HEK293 (cell line): ENCODE data around the gene TMEM184B.

Experiments used
- BCL11A ChIP-seq: fragments of 450-650 bp; formaldehyde crosslinking; IDR thresholded peaks from 2 replicates; pipeline ENCODE4 v1.5.1; 2016; ENCODE audit warnings: low read depth, missing biosample characterization, missing genetic modification characterization
- EGR2 ChIP-seq: fragments of 450-650 bp; formaldehyde crosslinking; IDR thresholded peaks from 2 replicates; pipeline ENCODE4 v1.5.1; 2016; ENCODE audit warnings: low read depth, missing biosample characterization, missing genetic modification characterization
- GLIS1 ChIP-seq: fragments of 450-650 bp; formaldehyde crosslinking; IDR thresholded peaks from 2 replicates; pipeline ENCODE4 v1.5.1; 2016; ENCODE audit warnings: missing biosample characterization, missing genetic modification characterization
- IKZF3 ChIP-seq: fragments of 450-650 bp; IDR thresholded peaks from 2 replicates; pipeline ENCODE4 v1.5.0; 2018; ENCODE audit warnings: missing biosample characterization, mild to moderate bottlenecking, missing genetic modification characterization, moderate library complexity
- KLF16 ChIP-seq: fragments of 450-650 bp; formaldehyde crosslinking; IDR thresholded peaks from 2 replicates; pipeline ENCODE4 v1.5.1; 2017; ENCODE audit warnings: missing biosample characterization, missing genetic modification characterization
- MZF1 ChIP-seq: fragments of 450-650 bp; formaldehyde crosslinking; IDR thresholded peaks from 2 replicates; pipeline ENCODE4 v1.5.1; 2017; ENCODE audit warnings: missing biosample characterization, missing genetic modification characterization, borderline replicate concordance
- OSR2 ChIP-seq: fragments of 450-650 bp; formaldehyde crosslinking; IDR thresholded peaks from 2 replicates; pipeline ENCODE4 v1.5.1; 2016; ENCODE audit warnings: missing biosample characterization, missing genetic modification characterization
- SCRT2 ChIP-seq: fragments of 450-650 bp; formaldehyde crosslinking; IDR thresholded peaks from 2 replicates; pipeline ENCODE4 v1.5.1; 2016; ENCODE audit warnings: missing biosample characterization, missing genetic modification characterization
- ZBTB21 ChIP-seq: fragments of 450-650 bp; formaldehyde crosslinking; IDR thresholded peaks from 2 replicates; pipeline ENCODE4 v1.5.1; 2017; ENCODE audit warnings: missing biosample characterization, missing genetic modification characterization
- ZFP41 ChIP-seq: fragments of 450-650 bp; formaldehyde crosslinking; IDR thresholded peaks from 2 replicates; pipeline ENCODE4 v1.5.1; 2016; ENCODE audit warnings: missing biosample characterization, missing genetic modification characterization, borderline replicate concordance
- ZNF10 ChIP-seq: fragments of 450-650 bp; formaldehyde crosslinking; IDR thresholded peaks from 2 replicates; pipeline ENCODE4 v1.5.1; 2017; ENCODE audit warnings: missing biosample characterization, missing genetic modification characterization
- ZNF112 ChIP-seq: fragments of 450-650 bp; formaldehyde crosslinking; IDR thresholded peaks from 2 replicates; pipeline ENCODE4 v1.5.0; 2017; ENCODE audit warnings: missing biosample characterization, missing genetic modification characterization
- ZNF138 ChIP-seq: fragments of 450-650 bp; formaldehyde crosslinking; IDR thresholded peaks from 2 replicates; pipeline ENCODE4 v1.5.1; 2016; ENCODE audit warnings: missing biosample characterization, missing genetic modification characterization, borderline replicate concordance
- ZNF157 ChIP-seq: fragments of 450-650 bp; formaldehyde crosslinking; IDR thresholded peaks from 2 replicates; pipeline ENCODE4 v1.5.1; 2016; ENCODE audit warnings: missing biosample characterization, missing genetic modification characterization
- ZNF169 ChIP-seq: fragments of 450-650 bp; formaldehyde crosslinking; IDR thresholded peaks from 2 replicates; pipeline ENCODE4 v1.5.1; 2016; ENCODE audit warnings: missing biosample characterization, missing genetic modification characterization
- ZNF174 ChIP-seq: fragments of 450-650 bp; formaldehyde crosslinking; IDR thresholded peaks from 2 replicates; pipeline ENCODE4 v1.5.0; 2017; ENCODE audit warnings: missing biosample characterization, mild to moderate bottlenecking, missing genetic modification characterization
- ZNF211 ChIP-seq: fragments of 450-650 bp; formaldehyde crosslinking; IDR thresholded peaks from 2 replicates; pipeline ENCODE4 v1.5.1; 2016; ENCODE audit warnings: low read depth, missing biosample characterization, missing genetic modification characterization
- ZNF248 ChIP-seq: fragments of 450-650 bp; formaldehyde crosslinking; IDR thresholded peaks from 2 replicates; pipeline ENCODE4 v1.5.1; 2017; ENCODE audit warnings: missing biosample characterization, missing genetic modification characterization
- ZNF354C ChIP-seq: fragments of 450-650 bp; formaldehyde crosslinking; IDR thresholded peaks from 2 replicates; pipeline ENCODE4 v1.5.1; 2016; ENCODE audit warnings: missing biosample characterization, missing genetic modification characterization, low read depth, borderline replicate concordance
- ZNF416 ChIP-seq: fragments of 450-650 bp; formaldehyde crosslinking; IDR thresholded peaks from 2 replicates; pipeline ENCODE4 v1.5.1; 2016; ENCODE audit warnings: missing biosample characterization, missing genetic modification characterization
- ZNF571 ChIP-seq: fragments of 450-650 bp; formaldehyde crosslinking; IDR thresholded peaks from 2 replicates; pipeline ENCODE4 v1.5.0; 2017; ENCODE audit warnings: missing biosample characterization, missing genetic modification characterization
- ZNF585B ChIP-seq: fragments of 450-650 bp; formaldehyde crosslinking; IDR thresholded peaks from 2 replicates; pipeline ENCODE4 v1.5.1; 2016; ENCODE audit warnings: missing biosample characterization, missing genetic modification characterization
- ZNF747 ChIP-seq: fragments of 450-650 bp; formaldehyde crosslinking; IDR thresholded peaks from 2 replicates; pipeline ENCODE4 v1.5.1; 2016; ENCODE audit warnings: missing biosample characterization, missing genetic modification characterization
- TF ChIP-seq, protein P1 (sequence below): fragments of 450-650 bp; formaldehyde crosslinking; IDR thresholded peaks from 2 replicates; pipeline ENCODE4 v1.5.1; 2016; ENCODE audit warnings: missing biosample characterization, missing genetic modification characterization
- TF ChIP-seq, protein P2 (sequence below): fragments of 450-650 bp; formaldehyde crosslinking; IDR thresholded peaks from 2 replicates; pipeline ENCODE4 v1.5.1; 2016; ENCODE audit warnings: missing biosample characterization, missing genetic modification characterization, borderline replicate concordance
- TF ChIP-seq, protein P3 (sequence below): fragments of 450-650 bp; IDR thresholded peaks from 2 replicates; pipeline ENCODE4 v1.5.1; 2018; ENCODE audit warnings: missing biosample characterization, missing genetic modification characterization
- TF ChIP-seq, protein P4 (sequence below): fragments of 450-650 bp; formaldehyde crosslinking; IDR thresholded peaks from 2 replicates; pipeline ENCODE4 v1.5.1; 2016; ENCODE audit warnings: missing biosample characterization, missing genetic modification characterization
- TF ChIP-seq, protein P5 (sequence below): fragments of 450-650 bp; formaldehyde crosslinking; IDR thresholded peaks from 2 replicates; pipeline ENCODE4 v1.5.1; 2016; ENCODE audit warnings: missing biosample characterization, missing genetic modification characterization

Gene TMEM184B

DNA sequence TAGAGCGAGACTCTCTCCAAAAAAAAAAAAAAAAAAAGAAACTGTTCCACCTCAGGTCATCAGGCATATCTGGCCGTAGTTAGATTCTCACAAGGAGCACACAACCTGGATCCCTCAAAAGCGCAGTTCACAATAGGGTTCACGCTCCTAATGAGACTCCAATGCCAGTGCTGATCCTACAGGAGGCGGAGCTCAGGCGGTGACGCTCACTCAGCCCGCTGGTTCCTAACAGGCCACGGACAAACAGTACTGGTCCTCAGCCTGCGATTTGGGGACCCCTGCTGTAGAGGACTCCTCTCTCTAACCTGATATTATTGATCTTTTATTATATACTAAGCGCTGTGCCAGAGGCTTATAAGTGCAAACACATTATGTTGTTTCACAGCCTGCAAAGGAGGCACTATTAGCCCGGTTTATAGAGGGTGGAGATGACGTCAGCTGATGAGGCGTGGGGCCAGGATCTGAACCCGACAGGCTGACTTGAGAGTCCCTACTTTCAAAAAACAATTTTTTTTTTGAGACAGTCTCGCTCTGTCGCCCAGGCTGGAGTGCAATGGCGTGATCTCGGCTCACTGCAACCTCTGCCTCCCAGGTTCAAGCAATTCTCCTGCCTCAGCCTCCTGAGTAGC, 75.9 kb downstream of the TMEM184B start (continued):
- TF ChIP-seq, protein P1, sequence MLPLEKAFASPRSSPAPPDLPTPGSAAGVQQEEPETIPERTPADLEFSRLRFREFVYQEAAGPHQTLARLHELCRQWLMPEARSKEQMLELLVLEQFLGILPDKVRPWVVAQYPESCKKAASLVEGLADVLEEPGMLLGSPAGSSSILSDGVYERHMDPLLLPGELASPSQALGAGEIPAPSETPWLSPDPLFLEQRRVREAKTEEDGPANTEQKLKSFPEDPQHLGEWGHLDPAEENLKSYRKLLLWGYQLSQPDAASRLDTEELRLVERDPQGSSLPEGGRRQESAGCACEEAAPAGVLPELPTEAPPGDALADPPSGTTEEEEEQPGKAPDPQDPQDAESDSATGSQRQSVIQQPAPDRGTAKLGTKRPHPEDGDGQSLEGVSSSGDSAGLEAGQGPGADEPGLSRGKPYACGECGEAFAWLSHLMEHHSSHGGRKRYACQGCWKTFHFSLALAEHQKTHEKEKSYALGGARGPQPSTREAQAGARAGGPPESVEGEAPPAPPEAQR (tag by site-specific recombination), result no peak
- TF ChIP-seq ZNF138 (tag by site-specific recombination) (no peak), ZNF248 (tag by site-specific recombination) (no peak), EGR2 (tag by site-specific recombination) (no peak; the same call in 1 of the 2 replicates), ZNF585B (no peak), ZNF747 (tag by site-specific recombination) (no peak), ZNF112 (tag by site-specific recombination) (no peak), ZBTB21 (tag by site-specific recombination) (peak; percentile 80), KLF16 (tag by site-specific recombination) (0 out of 2 replicates have a peak, but pooled peaks have one; percentile 7), ZNF174 (tag by site-specific recombination) (no peak), SCRT2 (no peak), ZNF157 (tag by site-specific recombination) (no peak), GLIS1 (0 out of 2 replicates have a peak, but pooled peaks have one; percentile 21), ZFP41 (no peak), ZNF10 (tag by site-specific recombination) (no peak), ZNF416 (tag by site-specific recombination) (no peak), MZF1 (tag by site-specific recombination) (no peak), ZNF211 (tag by site-specific recombination) (no peak), BCL11A (tag by site-specific recombination) (no peak), ZNF169 (no peak), IKZF3 (tag by site-specific recombination) (peak; percentile 33; the same call in 1 of the 2 replicates), ZNF571 (tag by site-specific recombination) (no peak), OSR2 (tag by site-specific recombination) (no peak), ZNF354C (tag by site-specific recombination) (no peak)
- TF ChIP-seq, protein P2, sequence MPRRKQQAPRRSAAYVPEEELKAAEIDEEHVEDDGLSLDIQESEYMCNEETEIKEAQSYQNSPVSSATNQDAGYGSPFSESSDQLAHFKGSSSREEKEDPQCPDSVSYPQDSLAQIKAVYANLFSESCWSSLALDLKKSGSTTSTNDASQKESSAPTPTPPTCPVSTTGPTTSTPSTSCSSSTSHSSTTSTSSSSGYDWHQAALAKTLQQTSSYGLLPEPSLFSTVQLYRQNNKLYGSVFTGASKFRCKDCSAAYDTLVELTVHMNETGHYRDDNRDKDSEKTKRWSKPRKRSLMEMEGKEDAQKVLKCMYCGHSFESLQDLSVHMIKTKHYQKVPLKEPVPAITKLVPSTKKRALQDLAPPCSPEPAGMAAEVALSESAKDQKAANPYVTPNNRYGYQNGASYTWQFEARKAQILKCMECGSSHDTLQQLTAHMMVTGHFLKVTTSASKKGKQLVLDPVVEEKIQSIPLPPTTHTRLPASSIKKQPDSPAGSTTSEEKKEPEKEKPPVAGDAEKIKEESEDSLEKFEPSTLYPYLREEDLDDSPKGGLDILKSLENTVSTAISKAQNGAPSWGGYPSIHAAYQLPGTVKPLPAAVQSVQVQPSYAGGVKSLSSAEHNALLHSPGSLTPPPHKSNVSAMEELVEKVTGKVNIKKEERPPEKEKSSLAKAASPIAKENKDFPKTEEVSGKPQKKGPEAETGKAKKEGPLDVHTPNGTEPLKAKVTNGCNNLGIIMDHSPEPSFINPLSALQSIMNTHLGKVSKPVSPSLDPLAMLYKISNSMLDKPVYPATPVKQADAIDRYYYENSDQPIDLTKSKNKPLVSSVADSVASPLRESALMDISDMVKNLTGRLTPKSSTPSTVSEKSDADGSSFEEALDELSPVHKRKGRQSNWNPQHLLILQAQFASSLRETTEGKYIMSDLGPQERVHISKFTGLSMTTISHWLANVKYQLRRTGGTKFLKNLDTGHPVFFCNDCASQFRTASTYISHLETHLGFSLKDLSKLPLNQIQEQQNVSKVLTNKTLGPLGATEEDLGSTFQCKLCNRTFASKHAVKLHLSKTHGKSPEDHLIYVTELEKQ (tag by site-specific recombination), result no peak
- TF ChIP-seq, protein P3, sequence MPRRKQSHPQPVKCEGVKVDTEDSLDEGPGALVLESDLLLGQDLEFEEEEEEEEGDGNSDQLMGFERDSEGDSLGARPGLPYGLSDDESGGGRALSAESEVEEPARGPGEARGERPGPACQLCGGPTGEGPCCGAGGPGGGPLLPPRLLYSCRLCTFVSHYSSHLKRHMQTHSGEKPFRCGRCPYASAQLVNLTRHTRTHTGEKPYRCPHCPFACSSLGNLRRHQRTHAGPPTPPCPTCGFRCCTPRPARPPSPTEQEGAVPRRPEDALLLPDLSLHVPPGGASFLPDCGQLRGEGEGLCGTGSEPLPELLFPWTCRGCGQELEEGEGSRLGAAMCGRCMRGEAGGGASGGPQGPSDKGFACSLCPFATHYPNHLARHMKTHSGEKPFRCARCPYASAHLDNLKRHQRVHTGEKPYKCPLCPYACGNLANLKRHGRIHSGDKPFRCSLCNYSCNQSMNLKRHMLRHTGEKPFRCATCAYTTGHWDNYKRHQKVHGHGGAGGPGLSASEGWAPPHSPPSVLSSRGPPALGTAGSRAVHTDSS (tag by site-specific recombination), result no peak
- TF ChIP-seq, protein P4, sequence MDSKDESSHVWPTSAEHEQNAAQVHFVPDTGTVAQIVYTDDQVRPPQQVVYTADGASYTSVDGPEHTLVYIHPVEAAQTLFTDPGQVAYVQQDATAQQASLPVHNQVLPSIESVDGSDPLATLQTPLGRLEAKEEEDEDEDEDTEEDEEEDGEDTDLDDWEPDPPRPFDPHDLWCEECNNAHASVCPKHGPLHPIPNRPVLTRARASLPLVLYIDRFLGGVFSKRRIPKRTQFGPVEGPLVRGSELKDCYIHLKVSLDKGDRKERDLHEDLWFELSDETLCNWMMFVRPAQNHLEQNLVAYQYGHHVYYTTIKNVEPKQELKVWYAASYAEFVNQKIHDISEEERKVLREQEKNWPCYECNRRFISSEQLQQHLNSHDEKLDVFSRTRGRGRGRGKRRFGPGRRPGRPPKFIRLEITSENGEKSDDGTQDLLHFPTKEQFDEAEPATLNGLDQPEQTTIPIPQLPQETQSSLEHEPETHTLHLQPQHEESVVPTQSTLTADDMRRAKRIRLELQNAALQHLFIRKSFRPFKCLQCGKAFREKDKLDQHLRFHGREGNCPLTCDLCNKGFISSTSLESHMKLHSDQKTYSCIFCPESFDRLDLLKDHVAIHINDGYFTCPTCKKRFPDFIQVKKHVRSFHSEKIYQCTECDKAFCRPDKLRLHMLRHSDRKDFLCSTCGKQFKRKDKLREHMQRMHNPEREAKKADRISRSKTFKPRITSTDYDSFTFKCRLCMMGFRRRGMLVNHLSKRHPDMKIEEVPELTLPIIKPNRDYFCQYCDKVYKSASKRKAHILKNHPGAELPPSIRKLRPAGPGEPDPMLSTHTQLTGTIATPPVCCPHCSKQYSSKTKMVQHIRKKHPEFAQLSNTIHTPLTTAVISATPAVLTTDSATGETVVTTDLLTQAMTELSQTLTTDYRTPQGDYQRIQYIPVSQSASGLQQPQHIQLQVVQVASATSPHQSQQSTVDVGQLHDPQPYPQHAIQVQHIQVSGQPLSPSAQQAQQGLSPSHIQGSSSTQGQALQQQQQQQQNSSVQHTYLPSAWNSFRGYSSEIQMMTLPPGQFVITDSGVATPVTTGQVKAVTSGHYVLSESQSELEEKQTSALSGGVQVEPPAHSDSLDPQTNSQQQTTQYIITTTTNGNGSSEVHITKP, result peak; percentile 67
- TF ChIP-seq, protein P5, sequence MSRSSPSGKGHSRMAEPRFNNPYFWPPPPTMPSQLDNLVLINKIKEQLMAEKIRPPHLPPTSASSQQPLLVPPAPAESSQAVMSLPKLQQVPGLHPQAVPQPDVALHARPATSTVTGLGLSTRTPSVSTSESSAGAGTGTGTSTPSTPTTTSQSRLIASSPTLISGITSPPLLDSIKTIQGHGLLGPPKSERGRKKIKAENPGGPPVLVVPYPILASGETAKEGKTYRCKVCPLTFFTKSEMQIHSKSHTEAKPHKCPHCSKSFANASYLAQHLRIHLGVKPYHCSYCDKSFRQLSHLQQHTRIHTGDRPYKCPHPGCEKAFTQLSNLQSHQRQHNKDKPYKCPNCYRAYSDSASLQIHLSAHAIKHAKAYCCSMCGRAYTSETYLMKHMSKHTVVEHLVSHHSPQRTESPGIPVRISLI (tag by site-specific recombination), result peak; percentile 91
